MCF 10A (cell line): ENCODE data around the gene CDKN2D. TPM values are rescaled to one million over a fixed set of nuclear protein-coding genes. Genes with fewer than 3 reads are reported as not detected.

Experiments
- BruUV-seq: library from RNA; stranded (reverse); fragments of 400-500 nt; replicated peaks from 2 replicates; lab custom pipeline; 2021; lab: Mats Ljungman, UMichigan
- CTCF ChIA-PET: fragments of 300-600 bp; sonication (Branson Sonifier 250); formaldehyde crosslinking; extraction: SDS; loops from one replicate; lab custom pipeline; 2021; ENCODE audit warnings: antibody characterized with exemption, inconsistent platforms; lab: Yijun Ruan, JAX
- POLR2A ChIA-PET: fragments of 300-600, 350-650 bp; sonication (Branson Sonifier 250); formaldehyde crosslinking; extraction: SDS; loops from one replicate; lab custom pipeline; 2020; ENCODE audit warnings: antibody characterized with exemption, inconsistent platforms; lab: Yijun Ruan, JAX
- DNase-seq: peaks from one replicate; pipeline ENCODE4 v3.0.0-alpha.2; 2018; ENCODE audit not compliant: unreplicated experiment
- H3K27ac Mint-ChIP-seq: one replicate; pipeline ENCODE4 v1.8.0; 2022; ENCODE audit warnings: mild to moderate bottlenecking, low read depth, mixed read lengths; ENCODE audit not compliant: unreplicated experiment
- H3K27me3 Mint-ChIP-seq: one replicate; pipeline ENCODE4 v1.8.0; 2022; ENCODE audit warnings: mixed read lengths; ENCODE audit not compliant: insufficient read depth, unreplicated experiment
- H3K36me3 Mint-ChIP-seq: one replicate; pipeline ENCODE4 v1.8.0; 2022; ENCODE audit warnings: mild to moderate bottlenecking, moderate library complexity, mixed read lengths; ENCODE audit not compliant: insufficient read depth, unreplicated experiment
- H3K4me1 Mint-ChIP-seq: one replicate; pipeline ENCODE4 v1.8.0; 2022; ENCODE audit warnings: mixed read lengths; ENCODE audit not compliant: insufficient read depth, unreplicated experiment
- H3K4me3 Mint-ChIP-seq: one replicate; pipeline ENCODE4 v1.8.0; 2022; ENCODE audit warnings: mild to moderate bottlenecking, moderate library complexity, mixed read lengths; ENCODE audit not compliant: unreplicated experiment
- H3K9me3 Mint-ChIP-seq: one replicate; pipeline ENCODE4 v1.8.0; 2022; ENCODE audit warnings: mixed read lengths; ENCODE audit not compliant: unreplicated experiment
- CTCF ChIP-seq: fragments of 200-600 bp; IDR thresholded peaks from one replicate; pipeline ENCODE4 v1.8.0; 2022; ENCODE audit warnings: antibody characterized with exemption, mild to moderate bottlenecking; ENCODE audit not compliant: unreplicated experiment
- intact Hi-C: fragments of 100-400 bp; cut with micrococcal nuclease; formaldehyde crosslinking; loops from 2 replicates; pipeline ENCODE4 v1.14.1; 2022
- total RNA-seq: library from RNA; stranded (reverse); gene quantifications from 2 replicates; pipeline ENCODE4 v1.2.3, GENCODE V29; 2022

CDKN2D gene
- total RNA-seq, 1 experiment from 2014 or later = 2.6 TPM

GRCh38 chr19:10568062-10568825 is 535 bp downstream of the CDKN2D start:
- H3K9me3 Mint-ChIP-seq = no peaks in the 10 kb centered on the region
- no TSS peak for BruUV-seq
- intact Hi-C loops = loop anchor here (5.0 kb wide), 1 partner anchor 146 kb away; the partner anchor contains the start of gene PDE4A
- H3K27ac Mint-ChIP-seq = peak overlapping the region; percentile 35
- no peaks in the 10 kb centered on the region for H3K36me3 Mint-ChIP-seq
- CTCF ChIA-PET = interaction anchor here (0.5 to 1.4 kb wide), 13 partner anchors 11 to 165 kb away, joined by 3 to 6 read pairs (median 3); partner anchors contain the start of gene CDC37
- peak; percentile 37 for DNase-seq
- POLR2A ChIA-PET = interaction anchor here (0.7 to 5.4 kb wide), 8 partner anchors 13 to 268 kb away, joined by 3 to 23 read pairs (median 4); partner anchors contain the start of gene TMED1
- no peaks in the 10 kb centered on the region for H3K27me3 Mint-ChIP-seq
- peak; percentile 6 for TF ChIP-seq CTCF
- peaks cover 31% of the 10 kb centered on the region for H3K4me1 Mint-ChIP-seq
- H3K4me3 Mint-ChIP-seq = peak overlapping the region; percentile 73

- TF ChIP-seq CTCF = no peak
- BruUV-seq = no TSS peak
- intact Hi-C loops = loop anchor here (5.0 kb wide), 1 partner anchor 145 kb away; the partner anchor contains the start of gene PDE4A
- Mint-ChIP-seq H3K9me3 (no peaks in the 10 kb centered on the region), H3K36me3 (peaks cover under 1% of the 10 kb centered on the region), H3K27ac (no peak overlapping the region), H3K4me3 (peak overlapping the region; percentile 73), H3K4me1 (peaks cover 31% of the 10 kb centered on the region), H3K27me3 (no peaks in the 10 kb centered on the region)
- CTCF ChIA-PET = interaction anchor here (0.6 to 1.4 kb wide), 10 partner anchors 13 to 164 kb away, joined by 3 to 6 read pairs (median 4); partner anchors contain the start of gene CDC37
- POLR2A ChIA-PET = interaction anchor here (0.7 to 5.4 kb wide), 7 partner anchors 12 to 269 kb away, joined by 3 to 23 read pairs (median 5); partner anchors contain the start of gene TMED1
- DNase-seq = no peak
These were observed 1.1 kb downstream of the CDKN2D start for GRCh38 chr19:10567656-10568055.

- intact Hi-C loops = loop anchor here (5.0 kb wide), 1 partner anchor 145 kb away; the partner anchor contains the start of gene PDE4A
- BruUV-seq = no TSS peak
- Mint-ChIP-seq H3K27ac (peak overlapping the region; percentile 94), H3K36me3 (peaks cover 8% of the 10 kb centered on the region), H3K4me1 (peaks cover 31% of the 10 kb centered on the region), H3K9me3 (no peaks in the 10 kb centered on the region), H3K4me3 (peak overlapping the region; percentile 96), H3K27me3 (no peaks in the 10 kb centered on the region)
- TF ChIP-seq CTCF = no peak
- POLR2A ChIA-PET = interaction anchor here (0.7 to 5.4 kb wide), 7 partner anchors 11 to 277 kb away, joined by 3 to 23 read pairs (median 3); partner anchors contain the start of gene CDC37
- CTCF ChIA-PET = interaction anchor here (0.8 to 1.4 kb wide), 9 partner anchors 14 to 163 kb away, joined by 3 to 6 read pairs (median 4); partner anchors contain the start of gene CDC37
- DNase-seq = no peak
These were observed 1.9 kb downstream of the CDKN2D start for GRCh38 chr19:10566658-10567410.
